Measurements from ENCODE around the gene TPST1.
"Not testable (repeated sequence)": the region's sequence is repeated elsewhere in the genome, so short reads cannot be mapped to it uniquely, and the experiment has no call there.

The TPST1 gene

DNA sequence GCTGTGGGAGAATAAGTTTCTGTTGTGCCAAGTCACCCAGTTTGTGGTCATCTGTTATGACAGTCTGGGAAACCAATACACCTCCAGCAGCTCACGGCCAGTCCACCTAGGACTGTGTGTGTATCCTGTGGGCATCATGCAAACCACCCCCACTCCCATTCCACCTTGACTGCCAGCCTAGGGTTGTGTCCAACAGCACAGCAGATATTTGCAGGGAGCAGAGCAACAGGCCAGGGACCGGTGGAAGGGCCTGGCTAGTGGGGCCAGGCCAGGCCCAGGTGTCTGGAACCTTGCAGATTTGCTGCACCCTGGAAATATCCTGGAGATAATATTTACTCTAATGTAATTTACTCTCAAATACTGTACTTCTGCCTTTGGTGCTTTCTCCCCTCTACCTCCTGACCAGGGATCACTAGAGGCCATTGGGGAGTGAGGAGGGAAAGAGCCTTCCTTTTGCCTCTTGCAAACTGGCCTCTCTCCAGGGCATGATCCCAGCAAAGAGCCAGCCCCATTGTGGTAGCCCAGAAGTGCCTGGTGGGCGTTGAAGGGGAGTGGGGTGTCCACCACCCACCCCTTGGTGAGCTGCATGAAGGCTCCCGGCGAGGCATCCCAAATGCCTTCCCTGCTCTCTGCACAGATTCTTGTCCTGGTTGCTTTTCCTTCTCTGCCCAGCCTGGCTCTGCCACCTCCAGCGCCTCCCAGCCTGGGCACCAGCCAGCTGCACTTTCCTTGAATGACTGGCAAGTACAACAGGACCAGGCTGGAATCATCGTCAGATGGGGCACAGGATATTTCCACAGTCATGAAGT, 15.2 kb upstream of the TPST1 start:
- DNase-seq: no peak

DNA sequence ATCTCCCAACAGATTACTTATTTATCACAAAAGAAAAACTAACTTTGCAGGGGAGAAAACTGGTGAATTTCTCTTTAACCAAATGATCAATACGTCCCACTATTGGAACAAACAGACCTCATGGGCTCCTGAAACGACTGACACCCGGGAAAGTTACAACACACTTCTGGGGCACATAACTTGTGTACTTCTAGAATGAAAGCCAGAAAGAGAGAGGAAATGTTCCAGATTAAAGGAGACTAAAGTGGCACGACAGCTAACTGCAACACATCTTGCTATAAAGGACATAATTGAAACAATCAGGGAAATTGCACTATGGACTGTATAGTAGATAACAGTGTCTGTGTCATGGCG, 14.7 kb upstream of the TPST1 start:
- DNase-seq: no peak

DNA sequence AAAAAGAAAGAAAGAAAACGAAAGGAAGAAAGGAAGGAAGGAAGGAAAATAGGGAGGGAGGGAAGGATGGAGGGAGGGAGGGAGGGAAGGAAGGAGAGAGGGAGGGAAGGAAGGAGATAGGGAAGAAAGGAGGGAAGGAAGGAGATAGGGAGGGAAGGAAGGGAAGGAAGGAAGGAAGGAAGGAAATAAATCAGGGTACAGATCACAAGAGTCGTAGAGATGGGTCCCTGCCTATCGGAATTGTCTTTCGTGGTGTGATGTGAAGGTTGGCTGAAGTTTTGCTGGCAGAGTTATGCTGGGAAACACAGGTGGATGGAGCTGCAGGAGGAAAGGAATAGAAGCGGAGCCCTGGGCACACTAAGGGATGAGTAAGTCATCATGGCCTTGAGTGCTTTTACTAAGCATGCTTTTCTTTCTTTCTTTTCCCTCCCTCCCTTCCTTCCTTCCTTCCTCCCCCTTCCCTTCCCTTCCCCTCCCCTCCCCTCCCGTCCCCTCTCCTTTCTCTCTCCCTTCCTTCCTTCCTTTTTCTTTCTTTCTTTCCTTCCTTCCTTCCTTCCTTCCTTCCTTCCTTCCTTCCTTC, 11.9 kb upstream of the TPST1 start:
- DNase-seq: no peak

GRCh38 chr7:66198469-66198868, 6.7 kb upstream of the TPST1 start:
- DNase-seq: no peak

- DNase-seq: no peak
Observed at GRCh38 chr7:66198956-66199355, 6.2 kb upstream of the TPST1 start.

DNA sequence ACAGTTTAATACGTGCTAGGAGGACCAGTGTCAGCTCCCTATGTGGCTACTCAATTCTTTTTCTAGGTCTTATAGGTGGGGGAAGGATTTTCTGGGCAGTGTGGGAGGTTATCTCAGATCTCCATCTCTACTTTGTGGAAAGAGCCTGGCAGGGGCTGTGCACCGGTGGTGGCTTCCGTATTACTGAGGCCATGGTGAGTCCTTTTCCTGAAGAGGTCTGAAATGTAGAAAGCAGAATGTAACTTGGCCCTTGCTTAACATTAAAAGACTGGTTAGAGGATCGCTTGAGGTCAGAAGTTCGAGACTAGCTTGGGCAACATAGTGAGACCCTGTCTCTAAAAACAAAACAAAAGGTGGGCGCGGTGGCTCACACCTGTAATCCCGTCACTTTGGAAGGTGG, 2.7 kb upstream of the TPST1 start:
- no peak for DNase-seq

GRCh38 chr7:66205741-66206090, 582 bp downstream of the TPST1 start:
- DNase-seq: peak; percentile 7

DNA sequence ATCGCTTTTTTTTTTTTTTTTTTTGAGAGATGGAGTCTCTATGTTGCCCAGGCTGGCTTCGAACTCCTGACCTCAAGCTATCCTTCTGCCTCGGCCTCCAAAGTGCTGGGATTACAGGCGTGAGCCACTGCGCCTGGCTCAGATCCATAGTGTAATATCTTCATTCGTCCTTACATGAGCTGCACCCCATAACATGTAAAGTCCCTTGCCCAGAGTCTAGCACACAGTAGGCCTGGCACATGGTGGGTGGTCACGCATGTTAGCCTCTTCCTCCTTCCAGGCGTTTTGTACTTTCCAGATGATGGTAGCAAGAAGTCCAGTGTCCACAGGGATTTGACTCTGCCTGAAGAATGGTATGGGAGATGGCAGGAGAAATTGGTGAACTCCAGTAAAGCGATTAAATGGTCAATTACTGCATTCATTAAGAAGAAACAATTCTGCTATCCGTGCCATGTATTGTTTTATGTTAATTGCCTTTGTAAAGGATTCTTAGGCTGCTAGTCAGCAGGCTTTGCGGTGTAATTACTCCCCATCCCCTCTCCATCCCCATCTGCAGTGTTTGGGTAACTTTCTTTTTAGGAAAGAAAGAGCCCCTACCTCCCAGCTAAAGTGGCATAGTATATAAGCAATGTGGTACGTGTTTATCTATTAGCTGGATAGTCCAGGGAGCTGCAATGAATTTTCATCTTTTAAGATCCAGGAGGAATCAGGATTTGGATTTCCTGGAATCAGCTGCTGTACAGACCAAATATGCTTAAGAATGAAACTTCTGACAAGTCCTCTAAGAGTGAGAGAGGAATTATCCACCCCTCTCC, 1.2 kb downstream of the TPST1 start:
- no peak for DNase-seq

DNA sequence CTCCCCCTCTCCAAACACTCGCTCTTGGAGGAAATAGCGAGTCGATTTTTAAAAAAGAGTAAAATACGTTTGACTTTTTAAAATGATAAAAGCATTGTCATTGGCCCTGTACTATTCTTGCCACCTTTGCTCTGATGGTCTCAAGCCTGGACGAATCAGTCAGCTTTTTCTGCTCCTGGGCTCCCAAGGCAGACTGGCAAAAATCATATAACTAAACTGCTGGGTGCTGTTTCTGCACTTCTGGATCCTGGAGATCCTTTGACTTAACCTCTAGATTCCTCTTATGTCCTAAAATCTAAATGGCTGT, 1.8 kb downstream of the TPST1 start:
- no peak for DNase-seq

GRCh38 chr7:66207540-66207939, 2.4 kb downstream of the TPST1 start:
- no peak for DNase-seq

DNA sequence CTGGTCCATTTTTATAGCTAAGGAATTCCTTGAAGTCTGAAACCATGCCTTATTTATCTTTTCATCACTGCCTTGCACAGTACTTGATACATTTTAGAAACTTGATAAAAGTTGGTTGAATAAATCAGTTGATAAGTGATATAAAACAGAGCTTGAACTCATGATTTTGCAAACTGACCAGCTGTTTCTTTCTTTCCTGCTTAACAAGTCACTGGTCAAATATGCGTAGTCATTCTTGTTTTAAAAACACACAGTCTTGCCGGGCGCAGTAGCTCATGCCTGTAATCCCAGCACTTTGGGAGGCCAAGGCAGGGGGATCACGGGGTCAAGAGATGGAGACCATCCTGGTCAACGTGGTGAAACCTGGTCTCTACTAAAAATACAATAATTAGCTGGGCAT, 6.3 kb downstream of the TPST1 start:
- no peak for DNase-seq

GRCh38 chr7:66213637-66214036, 8.5 kb downstream of the TPST1 start:
- DNase-seq: no peak

DNA sequence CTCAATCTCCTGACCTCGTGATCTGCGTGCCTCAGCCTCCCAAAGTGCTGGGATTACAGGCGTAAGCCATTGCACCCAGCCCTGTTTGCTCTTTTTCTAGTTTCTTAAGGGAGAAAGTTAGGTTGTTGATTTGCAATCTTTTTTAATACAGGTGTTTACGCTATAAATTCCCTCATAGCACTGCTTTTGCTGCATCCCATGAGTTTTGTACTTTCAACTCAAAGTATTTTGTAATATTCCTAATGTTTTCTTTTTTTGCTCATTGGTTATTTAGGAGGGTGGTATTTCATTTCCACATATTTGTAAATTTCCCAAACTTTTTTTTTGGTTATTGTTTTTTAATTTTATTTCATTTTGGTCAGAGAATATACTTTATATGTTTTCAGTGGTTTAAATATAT, 11.6 kb downstream of the TPST1 start:
- no peak for DNase-seq

DNA sequence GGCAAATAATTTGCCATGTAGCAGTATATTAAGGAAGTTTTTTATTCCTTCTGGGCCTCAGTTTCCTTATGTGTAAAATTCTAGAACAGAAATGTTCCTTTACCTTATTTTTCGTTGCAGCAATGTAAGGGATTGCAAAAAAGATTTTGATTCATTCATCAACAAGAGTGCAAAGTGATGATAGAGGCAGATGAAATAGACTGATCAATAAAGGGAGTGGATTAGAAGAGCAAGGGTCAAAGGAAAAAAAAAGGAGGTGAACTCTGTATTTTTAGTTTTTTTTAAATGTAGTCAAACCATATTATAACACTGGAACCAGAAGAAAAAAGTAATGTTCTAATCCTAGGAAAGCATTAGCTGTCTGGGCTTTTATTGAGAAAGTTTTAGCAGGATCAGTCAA, 14.7 kb downstream of the TPST1 start:
- no peak for DNase-seq

GRCh38 chr7:66221442-66221841, 16.3 kb downstream of the TPST1 start:
- DNase-seq: no peak

GRCh38 chr7:66227808-66228207, 22.7 kb downstream of the TPST1 start:
- DNase-seq: no peak

DNA sequence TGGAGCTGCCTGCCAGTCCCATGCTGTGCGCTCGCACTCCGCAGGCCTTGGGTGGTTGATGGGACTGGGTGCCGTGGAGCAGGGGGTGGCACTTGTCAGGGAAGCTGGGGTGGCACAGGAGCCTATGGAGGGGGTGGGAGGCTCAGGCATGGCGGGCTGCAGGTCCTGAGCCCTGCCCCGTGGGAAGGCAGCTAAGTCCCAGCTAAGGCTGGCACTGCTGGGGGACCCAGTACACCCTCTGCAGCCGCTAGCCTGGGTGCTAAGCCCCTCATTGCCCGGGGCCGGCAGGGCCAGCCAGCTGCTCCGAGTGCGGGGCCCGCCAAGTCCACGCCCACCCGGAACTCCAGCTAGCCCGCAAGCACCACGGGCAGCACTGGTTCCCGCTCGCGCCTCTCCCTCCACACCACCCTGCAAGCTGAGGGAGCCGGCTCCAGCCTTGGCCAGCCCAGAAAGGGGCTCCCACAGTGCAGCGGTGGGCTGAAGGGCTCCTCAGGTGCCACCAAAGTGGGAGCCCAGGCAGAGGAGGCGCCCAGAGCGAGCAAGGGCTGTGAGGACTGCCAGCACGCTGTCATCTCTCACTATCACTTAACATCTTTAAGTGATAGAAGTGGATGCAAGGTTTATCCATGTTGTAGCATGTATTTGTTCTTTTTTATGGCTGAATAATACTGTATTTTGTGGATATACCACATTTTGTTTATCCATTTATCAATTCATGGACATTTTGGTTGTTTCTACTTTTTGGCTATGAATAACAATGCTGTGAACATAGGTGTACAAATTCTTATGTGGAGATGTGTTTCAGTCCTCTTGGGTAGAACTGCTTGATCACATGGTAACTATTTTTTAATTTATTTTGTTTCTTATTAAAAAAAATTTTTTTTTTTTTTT, 26.4 kb downstream of the TPST1 start:
- not testable (repeated sequence) for DNase-seq

DNA sequence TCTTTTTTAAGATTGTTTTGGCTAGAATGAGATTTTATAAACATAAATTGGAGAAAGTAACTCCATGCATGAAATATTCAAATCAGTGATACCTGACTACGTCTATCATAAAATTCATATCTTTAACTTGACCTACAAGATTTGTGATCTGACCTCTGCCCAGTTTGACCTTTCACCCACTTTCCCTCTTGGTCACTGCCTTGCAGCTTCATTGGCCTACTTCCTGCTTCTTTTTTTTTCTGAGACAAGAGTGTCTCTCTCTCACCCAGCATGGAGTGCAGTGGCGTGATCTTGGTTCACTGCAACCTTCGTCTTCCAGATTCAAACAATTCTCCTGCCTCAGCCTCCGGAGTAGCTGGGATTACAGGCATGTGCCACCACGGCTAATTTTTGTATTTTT, 28.5 kb downstream of the TPST1 start:
- no peak for DNase-seq

DNA sequence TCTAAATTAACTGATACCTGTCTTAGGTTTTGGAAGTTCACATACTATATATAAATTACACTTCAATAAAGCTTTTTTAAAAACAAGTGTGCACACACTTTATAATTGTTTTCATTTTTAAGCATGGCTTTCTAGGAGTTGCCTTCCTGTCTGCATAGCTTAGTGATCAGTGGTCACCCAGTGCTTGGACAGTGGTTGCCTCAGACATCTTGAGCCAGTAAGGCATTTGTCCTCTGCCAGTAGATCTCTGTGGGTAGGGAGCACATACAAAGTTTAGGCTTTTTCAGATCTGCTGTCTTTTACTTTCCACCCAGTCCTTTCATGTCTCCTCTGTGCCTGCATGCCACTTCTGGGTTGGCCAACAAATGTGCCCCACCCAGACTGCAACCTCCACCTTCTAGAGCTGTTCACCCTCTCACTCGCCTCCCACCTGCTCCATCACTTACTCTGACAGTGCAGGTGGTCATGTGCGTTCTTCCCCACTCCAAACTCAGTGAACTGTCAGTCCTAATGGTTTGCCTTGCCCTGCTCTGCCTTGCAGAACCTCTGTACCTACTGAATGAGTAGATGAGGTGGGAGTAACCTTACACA, 31.7 kb downstream of the TPST1 start:
- no peak for DNase-seq

- no peak for DNase-seq
Observed at GRCh38 chr7:66237906-66238772, 33.0 kb downstream of the TPST1 start.

- no peak for DNase-seq
Observed at GRCh38 chr7:66238773-66239466, 33.8 kb downstream of the TPST1 start.

Data from CD4-positive, alpha-beta T cell treated with Interleukin-6 for 4 hours (primary cell).